HG03175 (cell line): Measurements from ENCODE around the gene DDX1.

Experiments
- ATAC-seq: cut with Tn5 transposase; IDR thresholded peaks from one replicate; pipeline ENCODE4 v1.9.1; 2021; ENCODE audit warnings: mild to moderate bottlenecking, moderate library complexity; ENCODE audit not compliant: unreplicated experiment

Gene DDX1

DNA sequence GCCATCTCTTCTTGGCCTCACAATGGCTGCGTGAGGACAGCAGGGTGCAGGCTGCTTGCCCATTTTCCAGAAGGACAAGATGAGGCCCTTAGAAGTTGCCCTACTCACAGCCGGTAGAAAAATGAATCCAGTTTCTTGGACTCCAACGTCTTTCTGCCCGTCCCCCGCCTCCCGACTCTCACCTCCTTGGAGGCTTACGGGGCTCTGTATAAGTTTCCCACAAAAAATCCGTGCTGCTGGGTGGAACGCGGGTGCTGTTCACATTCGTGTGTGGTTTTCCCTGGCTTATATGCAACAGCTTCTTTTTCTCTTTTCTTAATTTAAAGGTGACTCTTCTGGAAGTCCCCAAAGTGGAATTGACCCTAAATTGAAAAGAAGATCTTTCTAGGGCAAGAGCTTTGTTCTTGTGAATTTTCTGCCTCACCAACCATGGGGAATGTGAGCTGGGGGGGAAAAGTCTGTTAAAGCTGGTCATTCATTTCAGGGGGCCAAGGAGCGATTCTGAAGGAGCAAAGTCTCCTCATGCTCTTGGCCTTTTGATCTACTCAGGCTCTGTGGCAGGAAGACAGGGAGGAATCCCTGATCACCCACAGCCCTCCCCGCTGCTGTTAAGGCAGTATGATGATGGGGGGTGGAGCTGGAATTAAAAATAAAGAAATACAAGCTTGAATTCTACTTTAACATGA is 51.3 kb downstream of the DDX1 start:
- ATAC-seq: no peak

DNA sequence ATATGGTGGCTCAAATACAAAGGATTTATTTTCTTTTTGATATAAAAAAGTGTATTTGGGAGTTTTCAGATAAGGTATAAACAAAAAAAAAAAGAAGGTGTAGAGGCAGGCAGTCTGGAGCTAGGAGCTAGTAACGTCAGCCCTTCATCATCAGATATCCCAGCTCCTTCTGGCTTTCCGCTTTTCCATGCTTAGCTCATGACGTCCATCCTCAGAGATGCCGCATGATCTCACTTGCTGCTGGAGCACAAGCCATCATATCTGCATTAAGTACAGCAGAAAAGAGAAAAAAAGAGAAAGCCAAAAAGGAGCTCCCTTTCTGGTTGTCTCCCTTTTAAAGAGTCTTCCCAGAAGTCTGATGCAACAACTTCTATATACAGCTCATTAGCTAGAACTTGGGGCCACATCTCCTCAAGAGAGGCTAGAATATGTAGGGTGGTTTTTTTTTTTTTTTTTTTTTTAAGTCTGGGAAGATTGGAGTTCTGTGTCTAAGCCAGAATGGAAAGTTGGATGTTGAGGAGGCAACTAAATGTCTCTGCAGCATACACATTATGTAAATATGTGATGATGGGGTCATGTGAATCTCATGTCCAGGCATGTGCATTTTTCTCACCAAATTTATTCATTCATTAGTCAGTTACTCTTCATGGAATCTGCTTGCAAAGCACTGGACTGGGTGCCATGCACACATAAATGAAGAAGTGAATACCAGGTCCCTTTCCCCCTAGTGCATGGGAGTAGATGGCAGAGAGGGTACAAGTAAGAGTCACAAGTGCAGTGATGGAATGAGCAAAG is 52.3 kb downstream of the DDX1 start:
- ATAC-seq: no peak

GRCh38 chr2:15645300-15645699 is 53.6 kb downstream of the DDX1 start:
- no peak for ATAC-seq

DNA sequence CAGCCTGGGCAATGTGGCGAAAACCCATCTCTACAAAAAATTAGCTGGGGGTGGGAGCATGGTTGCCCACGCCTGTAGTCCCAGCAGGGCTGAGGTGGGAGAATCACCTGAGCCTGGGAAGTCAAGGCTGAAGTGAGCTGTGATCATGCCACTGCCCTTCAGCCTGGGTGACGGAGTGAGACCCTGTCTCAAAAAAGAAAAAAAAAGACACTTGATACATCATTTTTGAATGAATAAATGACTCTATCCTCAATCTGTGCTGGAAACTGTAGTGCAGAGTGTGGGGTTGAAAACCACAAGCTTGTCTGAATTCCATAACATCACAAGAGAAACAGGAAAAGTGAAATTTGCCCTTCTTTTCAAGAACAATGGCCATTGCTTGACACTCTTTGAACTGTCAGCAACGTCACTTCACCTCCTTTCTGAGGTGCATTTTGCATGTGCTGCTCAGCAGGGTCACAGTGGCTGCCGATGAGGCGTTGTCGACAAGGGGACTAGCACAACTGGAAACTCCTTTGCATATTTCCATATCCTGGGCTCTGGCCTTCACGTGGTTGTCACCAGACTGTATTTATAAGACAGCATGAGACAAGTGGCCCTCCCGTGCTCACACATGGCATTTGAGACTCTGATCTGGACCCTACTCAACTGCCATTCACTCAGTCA is 54.2 kb downstream of the DDX1 start:
- ATAC-seq: no peak

DNA sequence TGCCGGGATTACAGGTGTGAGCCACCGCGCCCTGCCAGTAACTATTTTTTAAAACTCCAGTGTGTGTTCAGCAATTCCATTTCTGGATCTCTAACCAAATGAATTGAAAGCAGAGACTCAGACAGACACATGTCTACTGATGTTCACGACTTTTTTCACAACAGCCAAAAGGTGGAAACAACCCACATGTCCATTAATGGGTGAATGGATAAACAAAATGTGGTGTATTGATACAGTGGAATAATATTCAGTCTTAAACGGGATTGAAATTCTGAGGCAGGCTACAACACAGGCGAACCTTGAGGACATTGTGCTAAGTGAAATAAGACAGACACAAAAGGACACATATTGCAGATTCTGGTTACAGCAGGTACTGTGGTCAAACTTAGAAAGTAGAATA is 55.0 kb downstream of the DDX1 start:
- ATAC-seq: no peak

GRCh38 chr2:15647622-15648590 is 56.2 kb downstream of the DDX1 start:
- no peak for ATAC-seq

- ATAC-seq: no peak
Measured at GRCh38 chr2:15648593-15649525, 57.2 kb downstream of the DDX1 start.

DNA sequence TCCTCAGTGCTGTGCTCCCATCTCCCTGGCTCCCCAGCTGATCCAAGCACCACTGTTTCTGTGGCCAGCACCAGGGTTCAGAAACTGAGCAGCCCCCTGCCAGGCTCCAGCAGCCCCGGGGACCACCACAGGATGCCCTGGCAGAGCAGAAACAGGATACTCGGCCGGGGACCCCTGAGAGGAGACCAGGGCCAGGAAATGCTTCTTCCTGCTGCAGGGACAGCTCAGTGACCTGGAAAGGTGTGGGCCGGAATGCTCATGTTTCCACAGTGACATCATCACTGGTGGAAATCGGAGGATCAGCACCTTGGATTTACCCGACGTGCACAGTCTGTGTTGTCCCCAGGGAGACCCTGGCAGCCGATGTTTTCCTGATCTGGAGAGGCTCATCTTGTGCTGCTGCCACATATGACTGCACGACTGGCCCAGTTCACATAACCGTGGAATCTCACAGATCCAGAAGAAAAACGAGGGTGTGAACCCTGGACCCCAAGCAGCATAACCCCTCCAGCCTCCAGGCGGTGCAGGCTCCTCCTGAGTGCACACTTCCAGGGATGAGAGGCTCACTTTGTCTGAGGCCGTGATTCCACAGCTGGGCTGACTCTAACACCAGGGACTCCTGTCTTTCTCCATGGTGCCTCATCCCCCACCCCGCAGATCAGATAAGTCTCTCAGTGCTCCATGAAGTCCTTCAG is 58.0 kb downstream of the DDX1 start:
- no peak for ATAC-seq

- no peak for ATAC-seq
Measured at GRCh38 chr2:15650616-15651366, 59.1 kb downstream of the DDX1 start.

DNA sequence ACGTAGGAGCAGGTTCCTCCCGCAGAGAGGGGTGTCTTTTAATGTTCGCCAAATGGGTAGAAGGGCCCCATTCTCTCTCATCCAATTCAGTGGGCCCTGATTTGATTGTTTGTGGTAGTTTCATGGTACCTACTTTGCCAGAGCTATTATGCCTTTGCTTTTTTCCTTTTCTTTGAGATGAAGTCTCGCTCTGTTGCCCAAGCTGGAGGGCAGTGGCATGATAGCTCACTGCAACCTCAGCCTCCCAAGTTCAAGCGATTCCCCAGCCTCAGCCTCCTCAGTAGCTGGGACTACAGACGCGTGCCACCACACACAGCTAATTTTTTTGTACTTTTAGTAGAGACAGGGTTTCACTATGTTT is 59.7 kb downstream of the DDX1 start:
- no peak for ATAC-seq

DNA sequence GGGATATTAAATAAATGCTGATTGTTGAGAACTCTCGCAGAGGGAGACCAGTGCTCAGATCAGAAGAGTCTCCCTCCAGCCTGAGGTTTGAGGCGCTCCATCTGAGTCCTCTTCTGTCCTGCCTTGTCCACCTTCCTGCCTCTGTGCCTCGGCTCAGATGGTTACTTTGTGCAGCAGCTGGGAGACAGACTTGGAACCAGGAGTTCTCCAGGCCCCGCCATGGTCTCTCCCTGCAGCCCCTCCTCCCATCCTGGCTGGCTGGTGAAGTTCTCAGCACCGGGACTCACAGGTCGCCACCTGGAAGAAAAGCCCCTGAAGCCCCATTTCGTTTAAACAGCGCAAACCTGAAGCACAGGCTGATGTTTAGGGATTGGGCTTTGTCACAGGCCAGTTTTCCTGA is 60.6 kb downstream of the DDX1 start:
- no peak for ATAC-seq

DNA sequence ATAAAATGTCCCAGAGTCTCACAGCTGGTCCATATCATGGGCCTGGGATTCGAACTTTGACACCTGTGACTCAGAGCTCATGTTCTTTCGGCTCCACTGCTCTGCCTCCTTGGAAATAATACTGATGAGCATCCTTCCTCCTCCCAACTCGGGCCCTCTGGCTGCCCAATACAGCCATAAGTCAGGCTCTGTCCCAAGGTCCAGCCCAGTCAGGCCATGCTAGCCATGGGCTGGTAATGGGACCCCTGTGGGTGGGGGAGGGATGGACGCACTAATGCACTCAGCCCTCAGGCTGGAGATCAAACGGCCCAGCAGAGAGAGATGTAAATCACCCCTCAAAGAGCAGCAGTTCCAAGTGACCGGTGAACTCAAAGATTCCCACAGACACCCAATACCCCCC is 61.1 kb downstream of the DDX1 start:
- ATAC-seq: no peak

DNA sequence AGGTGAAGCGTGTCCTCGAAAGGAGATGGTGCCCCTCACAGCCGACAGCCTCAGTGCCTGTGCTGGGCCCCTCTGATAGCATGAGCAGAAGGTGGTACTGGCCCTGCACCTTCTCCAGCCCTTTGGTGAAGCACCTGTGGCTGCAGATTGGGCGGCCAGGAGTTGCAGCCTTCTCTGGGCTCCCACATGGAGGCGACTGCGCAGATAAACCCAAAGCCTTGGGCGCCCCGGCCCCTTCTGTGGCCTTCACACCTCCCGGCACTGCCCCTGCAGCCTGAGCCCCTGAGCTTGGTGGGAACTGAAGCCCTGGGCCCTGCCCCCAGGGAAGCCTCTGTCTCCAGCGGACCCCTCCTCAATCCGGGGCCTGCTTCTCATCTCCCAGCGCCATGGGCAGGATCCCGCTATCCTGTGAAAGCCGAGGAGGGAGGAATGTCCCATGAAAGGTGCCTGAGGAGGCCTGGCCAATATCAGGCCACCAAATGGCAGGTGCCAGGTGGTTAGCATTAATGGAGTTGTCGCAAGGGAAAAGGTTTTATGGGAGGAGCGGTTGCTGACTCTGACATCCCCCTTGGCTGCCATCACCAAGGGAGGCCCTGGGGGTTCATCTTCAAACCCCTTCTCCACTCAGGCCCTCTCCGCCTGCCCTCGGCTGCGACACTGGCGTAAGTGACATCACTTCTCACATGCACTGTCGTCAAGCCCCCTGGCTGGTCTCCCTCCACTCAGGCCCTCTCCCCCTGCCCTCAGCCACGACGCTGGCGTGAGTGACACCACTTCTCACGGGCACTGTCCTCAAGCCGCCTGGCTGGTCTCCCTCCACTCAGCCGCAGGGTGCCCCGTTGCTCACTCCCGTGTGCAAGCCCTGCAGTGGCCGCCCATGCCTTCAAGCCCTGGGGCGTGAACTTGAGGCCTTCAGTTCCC is 62.4 kb downstream of the DDX1 start:
- ATAC-seq: no peak

DNA sequence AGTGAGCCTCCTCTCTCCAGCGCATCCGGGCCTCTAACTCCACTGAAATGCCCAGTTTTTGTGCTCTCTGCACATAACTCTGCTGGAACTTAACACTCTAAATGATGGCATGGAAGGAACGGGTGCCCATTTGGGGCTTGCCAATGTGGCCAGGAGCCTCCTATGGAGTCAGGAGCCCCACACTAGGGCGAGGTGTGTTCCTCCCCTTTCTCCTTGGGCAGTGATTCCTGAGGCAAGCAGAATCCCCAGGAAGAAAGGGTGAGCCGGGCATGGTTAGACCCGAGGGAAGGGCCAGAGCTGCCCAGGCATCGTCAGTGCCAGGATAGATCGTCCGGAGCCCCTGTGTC is 63.0 kb downstream of the DDX1 start:
- ATAC-seq: no peak

GRCh38 chr2:15655123-15655887 is 63.6 kb downstream of the DDX1 start:
- no peak for ATAC-seq

GRCh38 chr2:15656090-15656489 is 64.4 kb downstream of the DDX1 start:
- ATAC-seq: no peak

GRCh38 chr2:15657759-15658158 is 66.1 kb downstream of the DDX1 start:
- ATAC-seq: no peak
